NCI-H748 (cell line): ENCODE results near the gene FITM1.

Experiments
- DNase-seq: peaks from one replicate; lab custom pipeline; 2025; ENCODE audit not compliant: unreplicated experiment; lab: John Stamatoyannopoulos, UW

FITM1 gene

GRCh38 chr14:24181371-24182077 lies 51.1 kb downstream of the FITM1 start:
- no peak for DNase-seq
